ENCODE results near the gene OLIG1. TPM values are rescaled to one million over a fixed set of nuclear protein-coding genes. Genes with fewer than 3 reads are reported as not detected.

The OLIG1 gene
- total RNA-seq, 1 donor from 2014 or later, result not detected

DNA sequence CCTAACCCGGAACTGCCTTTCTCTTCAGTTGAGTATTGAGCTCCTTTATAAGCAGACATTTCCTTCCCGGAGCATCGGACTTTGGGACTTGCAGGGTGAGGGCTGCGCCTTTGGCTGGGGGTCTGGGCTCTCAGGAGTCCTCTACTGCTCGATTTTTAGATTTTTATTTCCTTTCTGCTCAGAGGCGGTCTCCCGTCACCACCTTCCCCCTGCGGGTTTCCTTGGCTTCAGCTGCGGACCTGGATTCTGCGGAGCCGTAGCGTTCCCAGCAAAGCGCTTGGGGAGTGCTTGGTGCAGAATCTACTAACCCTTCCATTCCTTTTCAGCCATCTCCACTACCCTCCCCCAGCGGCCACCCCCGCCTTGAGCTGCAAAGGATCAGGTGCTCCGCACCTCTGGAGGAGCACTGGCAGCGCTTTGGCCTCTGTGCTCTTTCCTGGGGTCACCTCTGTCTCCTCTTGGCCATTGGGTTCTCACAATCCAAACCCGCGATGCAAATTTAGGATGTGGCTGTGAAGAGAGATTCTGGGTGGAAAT is 40.5 kb upstream of the OLIG1 start:
- H4K20me1 ChIP-seq (ENCODE audit: low read depth), result peaks cover 90% of the 10 kb centered on the region
- DNase-seq (ENCODE audit: low spot score), result peak; percentile 44
- H3K4me2 ChIP-seq, result no peak overlapping the region
- peaks cover 69% of the 10 kb centered on the region for H3K27me3 Mint-ChIP-seq (ENCODE audit: insufficient read depth, low read depth)
- H3F3A ChIP-seq (ENCODE audit: low read depth), result peaks cover 21% of the 10 kb centered on the region
- H3K9me3 Mint-ChIP-seq, result peaks cover 4% of the 10 kb centered on the region
- H3K4me1 ChIP-seq, result peaks cover 6% of the 10 kb centered on the region
- H3K4me3 Mint-ChIP-seq, result no peak overlapping the region
- H3K9ac ChIP-seq, result no peak overlapping the region
- peaks cover 100% of the 10 kb centered on the region for H3K27me3 ChIP-seq
- no peaks in the 10 kb centered on the region for H3K36me3 ChIP-seq
- no peaks in the 10 kb centered on the region for H3K79me2 ChIP-seq (ENCODE audit: low read depth)
- TF ChIP-seq, protein P1, sequence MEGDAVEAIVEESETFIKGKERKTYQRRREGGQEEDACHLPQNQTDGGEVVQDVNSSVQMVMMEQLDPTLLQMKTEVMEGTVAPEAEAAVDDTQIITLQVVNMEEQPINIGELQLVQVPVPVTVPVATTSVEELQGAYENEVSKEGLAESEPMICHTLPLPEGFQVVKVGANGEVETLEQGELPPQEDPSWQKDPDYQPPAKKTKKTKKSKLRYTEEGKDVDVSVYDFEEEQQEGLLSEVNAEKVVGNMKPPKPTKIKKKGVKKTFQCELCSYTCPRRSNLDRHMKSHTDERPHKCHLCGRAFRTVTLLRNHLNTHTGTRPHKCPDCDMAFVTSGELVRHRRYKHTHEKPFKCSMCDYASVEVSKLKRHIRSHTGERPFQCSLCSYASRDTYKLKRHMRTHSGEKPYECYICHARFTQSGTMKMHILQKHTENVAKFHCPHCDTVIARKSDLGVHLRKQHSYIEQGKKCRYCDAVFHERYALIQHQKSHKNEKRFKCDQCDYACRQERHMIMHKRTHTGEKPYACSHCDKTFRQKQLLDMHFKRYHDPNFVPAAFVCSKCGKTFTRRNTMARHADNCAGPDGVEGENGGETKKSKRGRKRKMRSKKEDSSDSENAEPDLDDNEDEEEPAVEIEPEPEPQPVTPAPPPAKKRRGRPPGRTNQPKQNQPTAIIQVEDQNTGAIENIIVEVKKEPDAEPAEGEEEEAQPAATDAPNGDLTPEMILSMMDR (IDR thresholded peaks at IDR 0.05), result no peak
- TF ChIP-seq EZH2 (IDR thresholded peaks at IDR 0.05) (peak; percentile 61), EZH2phosphoT487 (IDR thresholded peaks at IDR 0.05) (peak; percentile 79)
- H3K36me3 Mint-ChIP-seq, result no peaks in the 10 kb centered on the region
- no peak overlapping the region for H2AFZ ChIP-seq (replicated peaks)
- H3K4me1 Mint-ChIP-seq, result peaks cover 17% of the 10 kb centered on the region
- H3K27ac Mint-ChIP-seq, result no peak overlapping the region
- no peak overlapping the region for H3K4me3 ChIP-seq
- H3K9me3 ChIP-seq (ENCODE audit: low read depth), result no peaks in the 10 kb centered on the region
- H3K27ac ChIP-seq, result no peak overlapping the region

DNA sequence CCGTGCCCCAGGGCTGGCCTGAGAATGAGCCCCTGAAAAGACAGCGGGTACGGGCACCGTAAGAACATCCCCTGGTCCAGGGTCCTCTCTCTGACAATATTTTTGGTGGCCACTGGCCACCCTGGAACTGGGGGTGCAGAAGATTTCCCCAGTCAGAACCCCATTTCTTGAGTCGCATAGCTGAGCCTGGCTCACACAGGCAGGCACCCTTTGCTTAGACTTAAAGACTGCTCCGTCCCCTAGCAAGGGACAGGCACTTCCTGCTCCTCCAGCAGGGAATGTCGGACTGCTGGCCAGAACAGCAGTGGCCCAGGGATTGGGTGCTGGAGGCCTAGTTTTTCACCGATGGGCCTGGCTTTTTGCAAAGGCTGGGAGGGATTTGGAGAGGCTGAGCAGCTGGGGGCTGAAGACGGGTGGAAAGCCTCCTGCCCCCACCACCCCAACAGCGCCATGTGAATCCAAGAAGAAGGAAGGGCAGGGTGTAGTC is 39.9 kb upstream of the OLIG1 start:
- no peak for DNase-seq (ENCODE audit: low spot score)
- H3K9ac ChIP-seq, result no peak overlapping the region
- Mint-ChIP-seq H3K36me3 (no peaks in the 10 kb centered on the region), H3K4me1 (peaks cover 19% of the 10 kb centered on the region), H3K27ac (no peak overlapping the region), H3K9me3 (peaks cover 4% of the 10 kb centered on the region), H3K27me3 (ENCODE audit: insufficient read depth, low read depth) (peaks cover 68% of the 10 kb centered on the region), H3K4me3 (no peak overlapping the region)
- no peak overlapping the region for H3K27ac ChIP-seq
- peaks cover 100% of the 10 kb centered on the region for H3K27me3 ChIP-seq
- no peak overlapping the region for H3K4me2 ChIP-seq
- H3K4me1 ChIP-seq, result peaks cover 6% of the 10 kb centered on the region
- H2AFZ ChIP-seq (replicated peaks), result no peak overlapping the region
- H3F3A ChIP-seq (ENCODE audit: low read depth), result peaks cover 16% of the 10 kb centered on the region
- no peaks in the 10 kb centered on the region for H3K79me2 ChIP-seq (ENCODE audit: low read depth)
- peak; percentile 4 for TF ChIP-seq EZH2phosphoT487 (IDR thresholded peaks at IDR 0.05)
- no peak for TF ChIP-seq EZH2 (IDR thresholded peaks at IDR 0.05)
- TF ChIP-seq, protein P1 (IDR thresholded peaks at IDR 0.05), result no peak
- no peaks in the 10 kb centered on the region for H3K9me3 ChIP-seq (ENCODE audit: low read depth)
- peaks cover 89% of the 10 kb centered on the region for H4K20me1 ChIP-seq (ENCODE audit: low read depth)
- no peak overlapping the region for H3K4me3 ChIP-seq
- no peaks in the 10 kb centered on the region for H3K36me3 ChIP-seq

DNA sequence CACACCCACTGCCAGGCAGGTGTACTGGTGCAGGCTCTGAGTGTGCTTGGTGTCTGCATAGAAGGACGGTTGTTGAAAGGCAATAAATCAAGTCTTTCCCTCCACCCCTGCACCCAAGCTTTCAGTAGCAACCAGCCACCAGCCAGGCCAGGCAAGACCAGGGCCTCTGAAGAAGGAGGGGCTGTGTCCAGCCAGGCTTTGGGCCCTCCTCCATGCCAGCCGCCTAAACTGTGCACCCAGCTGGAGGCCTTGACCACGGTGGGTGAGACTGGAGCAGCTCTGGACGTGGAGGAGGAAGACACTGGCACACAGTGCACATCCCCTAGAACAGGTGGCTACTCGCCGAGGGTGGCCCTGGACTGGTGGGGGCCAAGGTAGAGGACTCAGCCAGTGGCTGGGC is 39.3 kb upstream of the OLIG1 start:
- Histone ChIP-seq H3K36me3 (no peaks in the 10 kb centered on the region), H3K79me2 (ENCODE audit: low read depth) (no peaks in the 10 kb centered on the region), H3F3A (ENCODE audit: low read depth) (peaks cover 13% of the 10 kb centered on the region), H3K9me3 (ENCODE audit: low read depth) (no peaks in the 10 kb centered on the region), H3K4me2 (no peak overlapping the region), H3K9ac (no peak overlapping the region), H2AFZ (replicated peaks) (no peak overlapping the region), H3K27ac (no peak overlapping the region), H4K20me1 (ENCODE audit: low read depth) (peaks cover 86% of the 10 kb centered on the region), H3K27me3 (peaks cover 100% of the 10 kb centered on the region), H3K4me3 (no peak overlapping the region), H3K4me1 (peaks cover 6% of the 10 kb centered on the region)
- no peaks in the 10 kb centered on the region for H3K36me3 Mint-ChIP-seq
- TF ChIP-seq EZH2 (IDR thresholded peaks at IDR 0.05), result no peak
- TF ChIP-seq EZH2phosphoT487 (IDR thresholded peaks at IDR 0.05), result no peak
- TF ChIP-seq, protein P1 (IDR thresholded peaks at IDR 0.05), result no peak
- H3K9me3 Mint-ChIP-seq, result peaks cover 4% of the 10 kb centered on the region
- H3K4me3 Mint-ChIP-seq, result no peak overlapping the region
- no peak for DNase-seq (ENCODE audit: low spot score)
- H3K27ac Mint-ChIP-seq, result no peak overlapping the region
- peaks cover 64% of the 10 kb centered on the region for H3K27me3 Mint-ChIP-seq (ENCODE audit: insufficient read depth, low read depth)
- peaks cover 18% of the 10 kb centered on the region for H3K4me1 Mint-ChIP-seq
